Measurements from ENCODE around the gene PAK6. TPM values are rescaled to one million over a fixed set of nuclear protein-coding genes. Genes with fewer than 3 reads are reported as not detected.

The PAK6 gene
- polyA plus RNA-seq, 3 donors = 0.03 TPM; not detected in 2

DNA sequence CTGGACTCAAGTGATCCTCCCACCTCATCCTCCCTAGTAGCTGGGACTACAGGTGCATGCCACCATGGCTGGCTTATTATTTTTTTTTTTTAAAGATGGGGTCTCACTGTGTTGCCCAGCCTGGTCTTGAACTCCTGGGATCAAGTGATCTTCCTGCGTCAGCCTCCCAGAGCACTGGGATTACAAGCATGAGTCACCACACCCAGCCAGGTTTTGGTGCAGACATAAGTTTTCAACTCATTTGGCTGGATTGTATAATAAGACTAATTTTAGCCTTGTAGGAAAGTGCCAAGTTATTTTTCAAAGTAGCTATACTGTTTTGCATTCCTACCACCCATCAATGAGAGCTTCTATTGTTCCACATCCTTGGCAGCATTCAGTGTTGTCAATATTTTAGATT, 45.9 kb upstream of the PAK6 start:
- intact Hi-C loops (cut with micrococcal nuclease) = no loop called here
- Mint-ChIP-seq H3K9me3 (no peaks in the 10 kb centered on the region), H3K36me3 (peaks cover 36 to 77% of the 10 kb centered on the region in 2 donors), H3K27me3 (ENCODE audit: low read depth in 3 of 3) (no peaks in the 10 kb centered on the region), H3K4me1 (peaks cover 2% of the 10 kb centered on the region), H3K4me3 (no peak overlapping the region), H3K27ac (no peak overlapping the region)
- H4K20me1 ChIP-seq (ENCODE audit: insufficient read depth, low read length) = no peaks in the 10 kb centered on the region
- no peak for DNase-seq
- TF ChIP-seq, protein P1, sequence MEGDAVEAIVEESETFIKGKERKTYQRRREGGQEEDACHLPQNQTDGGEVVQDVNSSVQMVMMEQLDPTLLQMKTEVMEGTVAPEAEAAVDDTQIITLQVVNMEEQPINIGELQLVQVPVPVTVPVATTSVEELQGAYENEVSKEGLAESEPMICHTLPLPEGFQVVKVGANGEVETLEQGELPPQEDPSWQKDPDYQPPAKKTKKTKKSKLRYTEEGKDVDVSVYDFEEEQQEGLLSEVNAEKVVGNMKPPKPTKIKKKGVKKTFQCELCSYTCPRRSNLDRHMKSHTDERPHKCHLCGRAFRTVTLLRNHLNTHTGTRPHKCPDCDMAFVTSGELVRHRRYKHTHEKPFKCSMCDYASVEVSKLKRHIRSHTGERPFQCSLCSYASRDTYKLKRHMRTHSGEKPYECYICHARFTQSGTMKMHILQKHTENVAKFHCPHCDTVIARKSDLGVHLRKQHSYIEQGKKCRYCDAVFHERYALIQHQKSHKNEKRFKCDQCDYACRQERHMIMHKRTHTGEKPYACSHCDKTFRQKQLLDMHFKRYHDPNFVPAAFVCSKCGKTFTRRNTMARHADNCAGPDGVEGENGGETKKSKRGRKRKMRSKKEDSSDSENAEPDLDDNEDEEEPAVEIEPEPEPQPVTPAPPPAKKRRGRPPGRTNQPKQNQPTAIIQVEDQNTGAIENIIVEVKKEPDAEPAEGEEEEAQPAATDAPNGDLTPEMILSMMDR (IDR thresholded peaks at IDR 0.05) = no peak
- no peaks in the 10 kb centered on the region for H3K4me1 ChIP-seq (ENCODE audit: control insufficient read depth in 1 of 2, insufficient read depth in 2 of 2, low read length in 2 of 2)
- H3K4me3 ChIP-seq (replicated peaks in 1 of 3; ENCODE audit: low read depth in 2 of 3, low read length in 3 of 3) = no peak overlapping the region
- 91% methylated on average over 1 of the region's 1 CpG for WGBS (ENCODE audit: insufficient coverage)
- H3K27me3 ChIP-seq (ENCODE audit: control insufficient read depth in 2 of 2, insufficient read depth in 2 of 2, low read length in 2 of 2) = no peaks in the 10 kb centered on the region
- peaks cover 25 to 87% of the 10 kb centered on the region in 2 donors for H3K36me3 ChIP-seq (replicated peaks in 1 of 2; ENCODE audit: control insufficient read depth in 1 of 2, insufficient read depth in 2 of 2, low read length in 2 of 2)
- H3K4me2 ChIP-seq (replicated peaks; ENCODE audit: extremely low read depth, low read length, poor library complexity, severe bottlenecking) = no peak overlapping the region
- no peaks in the 10 kb centered on the region for H3K9me3 ChIP-seq (replicated peaks in 1 of 2; ENCODE audit: control insufficient read depth in 1 of 2, insufficient read depth in 1 of 2, low read length in 2 of 2)
- H3K9ac ChIP-seq (ENCODE audit: insufficient read depth, low read length, poor library complexity, severe bottlenecking) = no peak overlapping the region
- H3K27ac ChIP-seq (ENCODE audit: low read depth in 1 of 2, low read length in 2 of 2) = no peak overlapping the region
- peaks cover 47% of the 10 kb centered on the region for H3K79me2 ChIP-seq (ENCODE audit: insufficient read depth, low read length)
- no peak overlapping the region for H2AFZ ChIP-seq (ENCODE audit: insufficient read depth, low read depth, low read length, poor library complexity, severe bottlenecking)

DNA sequence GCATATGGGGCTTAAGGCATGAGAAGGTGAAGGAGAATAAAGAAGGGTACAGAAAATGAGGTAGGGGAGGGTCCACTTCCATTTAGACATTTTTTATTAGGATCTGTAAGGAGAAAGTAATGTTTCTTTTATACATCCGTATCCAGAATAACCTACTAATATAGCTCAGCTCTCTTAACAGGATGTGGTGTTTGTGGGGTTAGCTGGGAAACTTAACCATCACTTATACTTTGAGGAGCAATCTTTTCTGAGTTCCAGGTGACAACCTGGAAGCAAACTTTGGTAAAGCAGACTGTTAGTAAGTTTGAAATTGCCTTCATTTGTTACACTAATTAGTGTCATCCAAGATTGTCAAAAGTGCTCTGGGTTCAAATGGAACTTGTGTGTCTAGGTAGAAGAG, 41.4 kb upstream of the PAK6 start:
- no peak for DNase-seq
- Mint-ChIP-seq H3K4me3 (no peak overlapping the region), H3K36me3 (peaks cover 35 to 79% of the 10 kb centered on the region in 2 donors), H3K27me3 (ENCODE audit: low read depth in 3 of 3) (no peaks in the 10 kb centered on the region), H3K9me3 (no peaks in the 10 kb centered on the region), H3K4me1 (peaks cover 2% of the 10 kb centered on the region), H3K27ac (peak overlapping the region in 4 of 7 donors; percentile 17 to 58 (median 34))
- Histone ChIP-seq H4K20me1 (ENCODE audit: insufficient read depth, low read length) (no peaks in the 10 kb centered on the region), H3K9ac (ENCODE audit: insufficient read depth, low read length, poor library complexity, severe bottlenecking) (no peak overlapping the region), H3K4me3 (replicated peaks in 1 of 3; ENCODE audit: low read depth in 2 of 3, low read length in 3 of 3) (no peak overlapping the region), H3K4me2 (replicated peaks; ENCODE audit: extremely low read depth, low read length, poor library complexity, severe bottlenecking) (no peak overlapping the region), H3K27ac (ENCODE audit: low read depth in 1 of 2, low read length in 2 of 2) (peak overlapping the region in 1 of 2 donors; percentile 1), H3K4me1 (ENCODE audit: control insufficient read depth in 1 of 2, insufficient read depth in 2 of 2, low read length in 2 of 2) (no peaks in the 10 kb centered on the region), H3K9me3 (replicated peaks in 1 of 2; ENCODE audit: control insufficient read depth in 1 of 2, insufficient read depth in 1 of 2, low read length in 2 of 2) (no peaks in the 10 kb centered on the region), H3K27me3 (ENCODE audit: control insufficient read depth in 2 of 2, insufficient read depth in 2 of 2, low read length in 2 of 2) (no peaks in the 10 kb centered on the region), H3K79me2 (ENCODE audit: insufficient read depth, low read length) (peaks cover 28% of the 10 kb centered on the region), H2AFZ (ENCODE audit: insufficient read depth, low read depth, low read length, poor library complexity, severe bottlenecking) (no peak overlapping the region), H3K36me3 (replicated peaks in 1 of 2; ENCODE audit: control insufficient read depth in 1 of 2, insufficient read depth in 2 of 2, low read length in 2 of 2) (peaks cover 31 to 87% of the 10 kb centered on the region in 2 donors)
- intact Hi-C loops (cut with micrococcal nuclease) = no loop called here
- no CpG with 5 or more reads among the region's 1 CpG for WGBS (ENCODE audit: insufficient coverage)
- TF ChIP-seq, protein P1 (IDR thresholded peaks at IDR 0.05) = no peak
